OCI-LY3 (cell line): ENCODE measurements around the gene PARD3B.

Experiments used
- EZH2phosphoT487 ChIP-seq: fragments of 200-600 bp; shearing (Covaris generic); IDR thresholded peaks from 2 replicates; pipeline ENCODE4 v1.6.1; 2018; ENCODE audit warnings: antibody characterized with exemption, mixed run types, low read depth
- TF ChIP-seq, protein P1 (sequence below): fragments of 200-600, 300-600 bp; sonication (generic); IDR thresholded peaks from 2 replicates; pipeline ENCODE4 v1.5.1; 2014; ENCODE audit warnings: antibody characterized with exemption, low read length, low read depth

- TF ChIP-seq, protein P1, sequence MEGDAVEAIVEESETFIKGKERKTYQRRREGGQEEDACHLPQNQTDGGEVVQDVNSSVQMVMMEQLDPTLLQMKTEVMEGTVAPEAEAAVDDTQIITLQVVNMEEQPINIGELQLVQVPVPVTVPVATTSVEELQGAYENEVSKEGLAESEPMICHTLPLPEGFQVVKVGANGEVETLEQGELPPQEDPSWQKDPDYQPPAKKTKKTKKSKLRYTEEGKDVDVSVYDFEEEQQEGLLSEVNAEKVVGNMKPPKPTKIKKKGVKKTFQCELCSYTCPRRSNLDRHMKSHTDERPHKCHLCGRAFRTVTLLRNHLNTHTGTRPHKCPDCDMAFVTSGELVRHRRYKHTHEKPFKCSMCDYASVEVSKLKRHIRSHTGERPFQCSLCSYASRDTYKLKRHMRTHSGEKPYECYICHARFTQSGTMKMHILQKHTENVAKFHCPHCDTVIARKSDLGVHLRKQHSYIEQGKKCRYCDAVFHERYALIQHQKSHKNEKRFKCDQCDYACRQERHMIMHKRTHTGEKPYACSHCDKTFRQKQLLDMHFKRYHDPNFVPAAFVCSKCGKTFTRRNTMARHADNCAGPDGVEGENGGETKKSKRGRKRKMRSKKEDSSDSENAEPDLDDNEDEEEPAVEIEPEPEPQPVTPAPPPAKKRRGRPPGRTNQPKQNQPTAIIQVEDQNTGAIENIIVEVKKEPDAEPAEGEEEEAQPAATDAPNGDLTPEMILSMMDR, result no peak
- TF ChIP-seq EZH2phosphoT487, result no peak
Observed at GRCh38 chr2:205290299-205290698, 745.0 kb downstream of the PARD3B start.
